T-cell (primary cell): Measurements from ENCODE around the gene PRSS33. TPM values are rescaled to one million over a fixed set of nuclear protein-coding genes. Genes with fewer than 3 reads are reported as not detected.

Source experiments
- ATAC-seq, 4 experiments: fragments of 200-7000 bp in 3 of 4; fragments of 150-1000 bp in 1 of 4; cut with Tn5 transposase; replicated peaks in 1 of 4; 1 replicate in 3 of 4; 2 replicates in 1 of 4; pipeline ENCODE4 v1.10.0; 2021; ENCODE audit warnings: moderate library complexity in 3 of 4, mild to moderate bottlenecking in 2 of 4, moderate number of reproducible peaks in 1 of 4
- CTCF ChIA-PET, 2 donors: fragments of 300-600 bp; sonication (Branson Sonifier 250); formaldehyde crosslinking; loops; one replicate each; lab custom pipeline; 2022; ENCODE audit warnings: antibody characterized with exemption in 2 of 2; lab: Charles Lee
- POLR2A ChIA-PET, 2 donors: fragments of 300-600 bp; sonication (Branson Sonifier 250); formaldehyde crosslinking; loops; one replicate each; lab custom pipeline; 2022; ENCODE audit warnings: antibody characterized with exemption in 2 of 2; lab: Charles Lee
- DNase-seq, 35 experiments: peaks; one replicate each; pipeline versions ENCODE4 v3.0.0 to v3.0.0-alpha.2; 2013 to 2023
- H3K27ac ChIP-seq: one replicate; pipeline ENCODE4 v1.5.1; 2013; ENCODE audit warnings: low read length
- H3K27me3 ChIP-seq, 2 experiments: replicated peaks in 1 of 2; 1 replicate in 1 of 2; 2 replicates in 1 of 2; pipeline versions ENCODE4 v1.6.1 to v1.7.0; 2013; ENCODE audit warnings: low read length in 1 of 2, mixed read lengths in 1 of 2; ENCODE audit not compliant: control insufficient read depth in 2 of 2, insufficient read depth in 2 of 2; ENCODE audit errors: extremely low read depth in 1 of 2
- H3K36me3 ChIP-seq, 2 donors: 1 replicate in 1 of 2; 2 replicates in 1 of 2; pipeline versions ENCODE4 v1.6.1 to v1.7.0; 2013; ENCODE audit warnings: low read length in 1 of 2; ENCODE audit not compliant: control insufficient read depth in 2 of 2, insufficient read depth in 1 of 2; ENCODE audit errors: extremely low read depth in 1 of 2
- H3K4me1 ChIP-seq, 2 experiments: 1 replicate in 1 of 2; 2 replicates in 1 of 2; pipeline versions ENCODE4 v1.6.1 to v1.7.0; 2013; ENCODE audit warnings: low read length in 2 of 2, mixed read lengths in 1 of 2; ENCODE audit not compliant: insufficient read depth in 2 of 2, control insufficient read depth in 1 of 2; ENCODE audit errors: extremely low read depth in 1 of 2
- H3K4me3 ChIP-seq, 2 donors: 1 replicate in 1 of 2; 2 replicates in 1 of 2; pipeline versions ENCODE4 v1.5.1 to v1.7.0; 2013; ENCODE audit warnings: mild to moderate bottlenecking in 2 of 2, low read length in 1 of 2, moderate library complexity in 1 of 2; ENCODE audit not compliant: control insufficient read depth in 1 of 2; ENCODE audit errors: extremely low read depth in 1 of 2
- H3K9me3 ChIP-seq: 2 replicates; pipeline ENCODE4 v1.7.0; 2013
- H3K27ac Mint-ChIP-seq, 2 donors: one replicate each; pipeline ENCODE4 v1.8.0; 2020 to 2021; ENCODE audit warnings: mild to moderate bottlenecking in 2 of 2, mixed read lengths in 2 of 2
- H3K27me3 Mint-ChIP-seq, 2 donors: one replicate each; pipeline ENCODE4 v1.8.0; 2021 to 2022; ENCODE audit warnings: mixed read lengths in 2 of 2
- H3K36me3 Mint-ChIP-seq: one replicate; pipeline ENCODE4 v1.8.0; 2021; ENCODE audit warnings: mixed read lengths
- H3K4me1 Mint-ChIP-seq, 3 donors: one replicate each; pipeline ENCODE4 v1.8.0; 2020 to 2022; ENCODE audit warnings: mixed read lengths in 3 of 3, mild to moderate bottlenecking in 1 of 3
- H3K4me3 Mint-ChIP-seq, 3 donors: one replicate each; pipeline ENCODE4 v1.8.0; 2020 to 2022; ENCODE audit warnings: mild to moderate bottlenecking in 3 of 3, mixed read lengths in 3 of 3, moderate library complexity in 3 of 3
- H3K9me3 Mint-ChIP-seq, 3 donors: one replicate each; pipeline ENCODE4 v1.8.0; 2020 to 2022; ENCODE audit warnings: mixed read lengths in 3 of 3
- WGBS: methylation state at CpG from one replicate; pipeline ENCODE4 v1.1.5; 2013; ENCODE audit warnings: missing lambda C conversion rate; ENCODE audit not compliant: insufficient coverage; 5-methylcytosine and 5-hydroxymethylcytosine counted together
- total RNA-seq, 35 experiments: library from RNA in 6 of 35; stranded (reverse) in 6 of 35; fragments of 120-200 nt in 1 of 35; gene quantifications; one replicate each; pipeline versions ENCODE4 v1.2.1 to v1.2.4 and lab custom pipeline; 2013 to 2026

The PRSS33 gene
- total RNA-seq, 5 donors from 2014 or later (not counting 1 experiment from before 2014, with no cell fraction given): not detected

DNA sequence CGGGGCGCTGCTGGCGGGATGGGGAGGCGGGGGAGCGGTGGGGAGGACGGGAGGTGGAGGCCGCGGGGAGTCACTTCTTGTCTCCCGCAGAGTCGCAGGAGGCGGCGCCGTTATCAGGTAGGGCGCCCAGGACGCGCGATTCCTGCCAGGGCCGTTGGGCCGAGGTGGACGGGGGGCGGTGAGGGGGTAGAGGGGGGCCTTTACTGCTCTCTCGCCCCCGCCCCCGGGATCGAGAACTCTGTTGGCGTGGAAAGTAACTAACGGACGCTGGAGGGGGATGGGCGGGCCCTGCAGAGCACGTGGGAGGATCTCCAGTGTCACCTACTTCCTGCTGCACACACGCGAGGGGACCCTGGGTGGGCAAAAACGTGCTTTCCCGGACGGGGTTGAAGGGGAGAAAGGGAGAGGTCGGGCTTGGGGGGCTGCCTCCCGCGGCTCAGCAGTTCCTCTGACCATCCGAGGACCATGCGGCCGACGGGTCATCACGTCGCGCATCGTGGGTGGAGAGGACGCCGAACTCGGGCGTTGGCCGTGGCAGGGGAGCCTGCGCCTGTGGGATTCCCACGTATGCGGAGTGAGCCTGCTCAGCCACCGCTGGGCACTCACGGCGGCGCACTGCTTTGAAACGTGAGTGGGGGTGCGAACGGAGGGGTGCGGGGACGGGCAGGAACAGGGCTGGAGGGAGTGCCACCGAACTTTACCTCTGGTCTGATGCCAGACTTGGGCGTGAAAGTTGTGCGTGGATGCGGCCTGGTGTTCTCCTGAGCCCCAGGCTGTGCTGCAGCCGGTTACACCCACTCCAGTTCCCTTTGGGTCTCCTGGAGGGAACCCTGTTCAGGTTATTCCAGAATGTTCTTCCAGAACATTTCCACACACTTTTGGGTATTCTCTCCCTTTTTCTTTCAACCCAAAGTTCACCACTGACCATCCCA, 30.2 kb upstream of the PRSS33 start:
- POLR2A ChIA-PET: no interaction called here
- H3K9me3 Mint-ChIP-seq: no peaks in the 10 kb centered on the region
- WGBS: 92% methylated on average over 39 of the region's 68 CpGs
- H3K27me3 ChIP-seq: peaks cover 0 to 39% of the 10 kb centered on the region in 2 experiments
- ATAC-seq: peak in 2 of 4 experiments; percentile 8 to 34
- no peak for DNase-seq
- no peak overlapping the region for H3K27ac Mint-ChIP-seq
- no peak overlapping the region for H3K27ac ChIP-seq
- peak overlapping the region in 1 of 3 donors; percentile 31 for H3K4me3 Mint-ChIP-seq
- no peaks in the 10 kb centered on the region for H3K4me1 Mint-ChIP-seq
- peaks cover 0 to 16% of the 10 kb centered on the region in 2 donors for H3K27me3 Mint-ChIP-seq
- no peaks in the 10 kb centered on the region for H3K9me3 ChIP-seq
- CTCF ChIA-PET: interaction anchor here in 1 of 2 donors (0.6 kb wide), 1 partner anchor 41 kb away, joined by 4 read pairs; the partner anchor contains the start of gene PRSS22
- peaks cover 0 to 5% of the 10 kb centered on the region in 2 experiments for H3K4me1 ChIP-seq
- no peaks in the 10 kb centered on the region for H3K36me3 ChIP-seq
- no peak overlapping the region for H3K4me3 ChIP-seq
- no peaks in the 10 kb centered on the region for H3K36me3 Mint-ChIP-seq

- 77% methylated on average over 17 of the region's 28 CpGs for WGBS
- POLR2A ChIA-PET: no interaction called here
- Mint-ChIP-seq H3K36me3 (no peaks in the 10 kb centered on the region), H3K4me3 (peak within 1 kb of the TSS in 1 of 3 donors; percentile 31), H3K4me1 (no peaks in the 10 kb centered on the region), H3K9me3 (no peaks in the 10 kb centered on the region), H3K27ac (peak within 1 kb of the TSS in 1 of 2 donors; percentile 22), H3K27me3 (peaks cover 0 to 20% of the 10 kb centered on the region in 2 donors)
- peaks cover 0 to 5% of the 10 kb centered on the region in 2 experiments for H3K4me1 ChIP-seq
- no peak within 1 kb of the TSS for H3K4me3 ChIP-seq
- no peaks in the 10 kb centered on the region for H3K9me3 ChIP-seq
- no peak within 1 kb of the TSS for H3K27ac ChIP-seq
- peaks cover 0 to 46% of the 10 kb centered on the region in 2 experiments for H3K27me3 ChIP-seq
- DNase-seq (peak in 14 of 35 experiments; percentile 13 to 46 (median 30)), ATAC-seq (peak; percentile 45 to 79 (median 56))
- H3K36me3 ChIP-seq: no peaks in the 10 kb centered on the region
- CTCF ChIA-PET: interaction anchor here in 1 of 2 donors (0.6 kb wide), 1 partner anchor 41 kb away, joined by 4 read pairs; the partner anchor contains the start of gene PRSS22
These were observed 29.5 kb upstream of the PRSS33 start, which contains the start of gene PRSS21 for GRCh38 chr16:2816751-2817339. TSS of gene PRSS21 (plus strand) at chr16:2817237. CDS start at chr16:2817269, 32 bp downstream.

- Mint-ChIP-seq H3K4me1 (no peaks in the 10 kb centered on the region), H3K4me3 (no peak overlapping the region), H3K36me3 (no peaks in the 10 kb centered on the region), H3K9me3 (no peaks in the 10 kb centered on the region), H3K27ac (no peak overlapping the region), H3K27me3 (peaks cover 5 to 29% of the 10 kb centered on the region in 2 donors)
- H3K27ac ChIP-seq: no peak overlapping the region
- POLR2A ChIA-PET: no interaction called here
- no peaks in the 10 kb centered on the region for H3K36me3 ChIP-seq
- WGBS: 79% methylated on average over 10 of the region's 10 CpGs
- no peaks in the 10 kb centered on the region for H3K9me3 ChIP-seq
- no peak overlapping the region for H3K4me3 ChIP-seq
- no peak for ATAC-seq
- no peak for DNase-seq
- CTCF ChIA-PET: interaction anchor here in 1 of 2 donors (0.6 kb wide), 1 partner anchor 104 kb away, joined by 5 read pairs; no protein-coding TSS in a partner anchor
- peaks cover 0 to 52% of the 10 kb centered on the region in 2 experiments for H3K27me3 ChIP-seq
- peaks cover 0 to 5% of the 10 kb centered on the region in 2 experiments for H3K4me1 ChIP-seq
These were observed 28.0 kb upstream of the PRSS33 start for GRCh38 chr16:2815299-2815771.

DNA sequence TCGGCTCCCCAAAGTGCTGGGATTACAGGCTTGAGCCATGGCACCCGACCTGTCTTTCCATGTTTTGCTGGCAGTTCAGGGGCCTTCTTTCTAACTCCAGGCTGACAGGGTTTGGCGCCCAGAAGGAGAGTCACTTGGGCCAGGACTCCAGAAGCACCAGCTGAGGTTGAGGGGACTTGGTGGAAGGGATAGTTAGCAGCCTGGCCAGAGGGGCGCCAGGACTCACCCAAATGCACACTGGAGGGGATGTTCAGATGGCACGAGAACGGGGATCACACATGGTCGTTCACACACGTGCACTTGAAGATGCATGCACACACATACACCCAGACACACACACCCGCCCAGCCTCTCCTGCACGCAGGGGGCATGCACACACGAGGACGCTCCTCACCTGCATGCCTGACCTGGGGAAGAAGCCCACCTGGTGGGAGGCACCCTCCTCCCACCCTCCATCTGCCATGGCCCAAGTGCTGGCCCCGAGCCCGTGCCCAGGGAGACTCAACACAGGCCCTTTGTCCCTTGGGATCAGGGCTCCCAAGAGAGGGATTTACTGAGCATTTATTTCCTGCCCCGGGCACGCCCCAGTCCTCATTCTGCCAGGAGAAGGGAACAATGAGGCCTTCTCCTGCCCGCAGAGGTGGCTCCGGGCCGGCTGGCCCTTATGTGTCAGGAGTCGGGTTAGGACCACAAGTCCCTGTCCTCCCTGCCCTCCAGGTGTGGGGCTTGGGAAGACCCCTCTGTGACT, 27.4 kb upstream of the PRSS33 start:
- H3K4me3 Mint-ChIP-seq: no peak overlapping the region
- DNase-seq (no peak), ATAC-seq (no peak)
- H3K9me3 Mint-ChIP-seq: no peaks in the 10 kb centered on the region
- H3K4me1 ChIP-seq: peaks cover 0 to 5% of the 10 kb centered on the region in 2 experiments
- WGBS: 89% methylated on average over 14 of the region's 20 CpGs
- peaks cover 8 to 32% of the 10 kb centered on the region in 2 donors for H3K27me3 Mint-ChIP-seq
- no peaks in the 10 kb centered on the region for H3K9me3 ChIP-seq
- ChIA-PET POLR2A (no interaction called here), CTCF (no interaction called here)
- H3K36me3 Mint-ChIP-seq: no peaks in the 10 kb centered on the region
- no peak overlapping the region for H3K27ac Mint-ChIP-seq
- H3K27me3 ChIP-seq: peaks cover 0 to 50% of the 10 kb centered on the region in 2 experiments
- H3K36me3 ChIP-seq: no peaks in the 10 kb centered on the region
- H3K4me3 ChIP-seq: no peak overlapping the region
- no peaks in the 10 kb centered on the region for H3K4me1 Mint-ChIP-seq
- H3K27ac ChIP-seq: no peak overlapping the region

- Mint-ChIP-seq H3K27me3 (peaks cover 8 to 38% of the 10 kb centered on the region in 2 donors), H3K27ac (no peak overlapping the region), H3K36me3 (no peaks in the 10 kb centered on the region), H3K4me1 (no peaks in the 10 kb centered on the region), H3K9me3 (peaks cover 0 to 3% (median 0%) of the 10 kb centered on the region in 3 donors), H3K4me3 (no peak overlapping the region)
- ChIA-PET POLR2A (no interaction called here), CTCF (no interaction called here)
- Histone ChIP-seq H3K36me3 (no peaks in the 10 kb centered on the region), H3K27ac (no peak overlapping the region), H3K27me3 (peaks cover 0 to 41% of the 10 kb centered on the region in 2 experiments), H3K9me3 (no peaks in the 10 kb centered on the region), H3K4me3 (no peak overlapping the region), H3K4me1 (peaks cover 0 to 5% of the 10 kb centered on the region in 2 experiments)
- WGBS: 68% methylated on average over 6 of the region's 7 CpGs
- DNase-seq (no peak), ATAC-seq (no peak)
These were observed 26.4 kb upstream of the PRSS33 start for GRCh38 chr16:2813771-2814221.
